Colonic mucosa (tissue), 4 donors: ENCODE measurements around the gene OPA3. TPM values are rescaled to one million over a fixed set of nuclear protein-coding genes. Genes with fewer than 3 reads are reported as not detected.

Experiments used
- DNase-seq: peaks from one replicate; pipeline ENCODE4 v3.0.0-alpha.2; 2020
- H3K27ac ChIP-seq: fragments of 200-600 bp; one replicate; pipeline ENCODE4 v1.8.0; 2021
- H3K27me3 ChIP-seq: fragments of 200-600 bp; one replicate; pipeline ENCODE4 v1.8.0; 2021
- H3K36me3 ChIP-seq: fragments of 200-600 bp; one replicate; pipeline ENCODE4 v1.8.0; 2021
- H3K4me1 ChIP-seq: fragments of 200-600 bp; one replicate; pipeline ENCODE4 v1.8.0; 2021; ENCODE audit warnings: mild to moderate bottlenecking
- H3K4me3 ChIP-seq: fragments of 200-600 bp; one replicate; pipeline ENCODE4 v1.8.0; 2021
- H3K9ac ChIP-seq, 2 donors: one replicate each; pipeline ENCODE4 v1.7.0; 2013; ENCODE audit warnings: control low read depth in 2 of 2, low read depth in 2 of 2, low read length in 2 of 2
- H3K9me3 ChIP-seq: fragments of 200-600 bp; one replicate; pipeline ENCODE4 v1.8.0; 2021
- intact Hi-C: fragments of 100-400 bp; cut with DNase I; formaldehyde crosslinking; loops from one replicate; pipeline ENCODE4 v1.14.1; 2022
- total RNA-seq, 2 donors: library from RNA; stranded (reverse); fragmentation: NEBNext Ultra II Directional in 1 of 2; extraction: Animal tissue kit (Norgen Biotek cat#: 25700) in 1 of 2; gene quantifications; one replicate each; pipeline ENCODE4 v1.2.1, GENCODE V29; 2021
- TF ChIP-seq, protein P1 (sequence below): fragments of 200-600 bp; IDR thresholded peaks from one replicate; pipeline ENCODE4 v1.8.0; 2022; ENCODE audit warnings: antibody characterized with exemption, mild to moderate bottlenecking
- donor health status: healthy.
- donor health status: DM: no; HTN: no; CAD: no.
- donor health status: DM: no; HTN: no; CAD: no.

Gene OPA3
- total RNA-seq, 2 donors from 2014 or later, result 12.4 to 14.8 TPM

DNA sequence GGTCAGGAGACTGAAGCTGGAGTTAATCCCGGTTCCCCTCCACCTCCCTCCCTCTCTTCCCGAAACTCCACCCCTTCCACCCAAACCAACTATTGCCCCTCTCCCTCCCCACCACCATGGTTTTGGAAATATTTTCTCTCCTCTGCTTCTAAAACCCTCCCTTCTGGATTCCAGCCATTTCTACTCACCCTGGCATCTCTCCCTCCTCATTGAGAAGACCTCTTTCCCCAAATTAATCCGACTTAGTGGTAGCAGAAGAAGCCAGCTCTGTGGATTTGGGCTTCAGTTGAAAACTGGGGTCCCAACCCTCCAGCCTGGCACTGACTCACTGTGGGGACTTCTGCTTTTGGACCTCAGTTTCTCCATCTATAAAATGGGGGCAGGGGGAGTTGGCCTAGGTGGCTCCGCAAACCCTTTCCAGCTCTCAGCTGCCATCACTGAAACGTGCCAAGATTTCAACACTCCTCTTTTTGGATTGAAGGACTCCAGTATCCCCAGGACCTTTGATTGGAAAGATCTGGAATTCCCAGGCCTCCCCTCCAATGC lies 15.8 kb upstream of the OPA3 start:
- intact Hi-C loops, result no loop called here
- H3K27ac ChIP-seq, result no peak overlapping the region
- no peaks in the 10 kb centered on the region for H3K36me3 ChIP-seq
- H3K4me1 ChIP-seq, result no peaks in the 10 kb centered on the region
- no peaks in the 10 kb centered on the region for H3K9me3 ChIP-seq
- DNase-seq, result no peak
- peaks cover 39% of the 10 kb centered on the region for H3K27me3 ChIP-seq
- H3K9ac ChIP-seq, result no peak overlapping the region
- no peak overlapping the region for H3K4me3 ChIP-seq
- TF ChIP-seq, protein P1, sequence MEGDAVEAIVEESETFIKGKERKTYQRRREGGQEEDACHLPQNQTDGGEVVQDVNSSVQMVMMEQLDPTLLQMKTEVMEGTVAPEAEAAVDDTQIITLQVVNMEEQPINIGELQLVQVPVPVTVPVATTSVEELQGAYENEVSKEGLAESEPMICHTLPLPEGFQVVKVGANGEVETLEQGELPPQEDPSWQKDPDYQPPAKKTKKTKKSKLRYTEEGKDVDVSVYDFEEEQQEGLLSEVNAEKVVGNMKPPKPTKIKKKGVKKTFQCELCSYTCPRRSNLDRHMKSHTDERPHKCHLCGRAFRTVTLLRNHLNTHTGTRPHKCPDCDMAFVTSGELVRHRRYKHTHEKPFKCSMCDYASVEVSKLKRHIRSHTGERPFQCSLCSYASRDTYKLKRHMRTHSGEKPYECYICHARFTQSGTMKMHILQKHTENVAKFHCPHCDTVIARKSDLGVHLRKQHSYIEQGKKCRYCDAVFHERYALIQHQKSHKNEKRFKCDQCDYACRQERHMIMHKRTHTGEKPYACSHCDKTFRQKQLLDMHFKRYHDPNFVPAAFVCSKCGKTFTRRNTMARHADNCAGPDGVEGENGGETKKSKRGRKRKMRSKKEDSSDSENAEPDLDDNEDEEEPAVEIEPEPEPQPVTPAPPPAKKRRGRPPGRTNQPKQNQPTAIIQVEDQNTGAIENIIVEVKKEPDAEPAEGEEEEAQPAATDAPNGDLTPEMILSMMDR, result no peak

- no peak for DNase-seq
- no peak overlapping the region for H3K4me3 ChIP-seq
- peaks cover 39% of the 10 kb centered on the region for H3K27me3 ChIP-seq
- H3K36me3 ChIP-seq, result no peaks in the 10 kb centered on the region
- H3K4me1 ChIP-seq, result no peaks in the 10 kb centered on the region
- TF ChIP-seq, protein P1, result no peak
- H3K9me3 ChIP-seq, result no peaks in the 10 kb centered on the region
- no peak overlapping the region for H3K9ac ChIP-seq
- intact Hi-C loops, result no loop called here
- H3K27ac ChIP-seq, result no peak overlapping the region
Measured at GRCh38 chr19:45599286-45599685, 14.7 kb upstream of the OPA3 start.

GRCh38 chr19:45598267-45599001 lies 13.8 kb upstream of the OPA3 start:
- H3K4me3 ChIP-seq, result no peak overlapping the region
- no peaks in the 10 kb centered on the region for H3K36me3 ChIP-seq
- H3K27me3 ChIP-seq, result peaks cover 39% of the 10 kb centered on the region
- intact Hi-C loops, result no loop called here
- TF ChIP-seq, protein P1, result no peak
- H3K27ac ChIP-seq, result no peak overlapping the region
- DNase-seq, result no peak
- no peaks in the 10 kb centered on the region for H3K4me1 ChIP-seq
- peak overlapping the region in 1 of 2 donors; percentile 31 for H3K9ac ChIP-seq
- H3K9me3 ChIP-seq, result no peaks in the 10 kb centered on the region

- Histone ChIP-seq H3K9me3 (no peaks in the 10 kb centered on the region), H3K27ac (no peak overlapping the region), H3K9ac (no peak overlapping the region), H3K27me3 (peaks cover 35% of the 10 kb centered on the region), H3K4me3 (no peak overlapping the region), H3K4me1 (no peaks in the 10 kb centered on the region), H3K36me3 (no peaks in the 10 kb centered on the region)
- TF ChIP-seq, protein P1, result no peak
- intact Hi-C loops, result no loop called here
- no peak for DNase-seq
Measured at GRCh38 chr19:45597425-45598111, 13.0 kb upstream of the OPA3 start.

DNA sequence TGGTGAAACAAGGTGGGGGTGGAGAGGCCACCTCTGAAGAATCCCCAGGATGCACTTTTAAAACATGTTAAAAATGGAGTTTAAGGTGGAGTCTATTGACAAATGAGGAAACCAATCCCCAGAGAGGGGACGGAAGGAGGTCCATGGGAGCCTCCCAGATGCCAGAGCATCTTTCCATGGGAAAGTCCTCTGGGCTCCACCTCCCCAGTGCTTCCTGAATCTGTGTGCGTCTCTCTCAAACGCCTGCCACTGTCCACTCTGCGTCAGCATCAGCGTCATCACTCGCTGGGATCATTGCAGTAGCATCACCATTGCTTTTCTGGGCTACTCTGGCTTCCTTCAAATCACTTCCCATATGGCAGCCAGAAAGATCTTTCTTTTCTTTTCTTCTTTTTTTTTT lies 11.2 kb upstream of the OPA3 start:
- DNase-seq, result no peak
- TF ChIP-seq, protein P1, result no peak
- no peaks in the 10 kb centered on the region for H3K9me3 ChIP-seq
- no peaks in the 10 kb centered on the region for H3K36me3 ChIP-seq
- no peak overlapping the region for H3K4me3 ChIP-seq
- H3K4me1 ChIP-seq, result no peaks in the 10 kb centered on the region
- intact Hi-C loops, result no loop called here
- no peak overlapping the region for H3K9ac ChIP-seq
- no peak overlapping the region for H3K27ac ChIP-seq
- peaks cover 18% of the 10 kb centered on the region for H3K27me3 ChIP-seq
